GM19463 (cell line): ENCODE results near the gene ADAMTS16.

ENCODE experiments used
- ATAC-seq: cut with Tn5 transposase; IDR thresholded peaks from one replicate; pipeline ENCODE4 v1.9.1; 2021; ENCODE audit warnings: mild to moderate bottlenecking, moderate library complexity; ENCODE audit not compliant: unreplicated experiment

ADAMTS16 gene

GRCh38 chr5:5276951-5277517, 136.9 kb downstream of the ADAMTS16 start:
- no peak for ATAC-seq

DNA sequence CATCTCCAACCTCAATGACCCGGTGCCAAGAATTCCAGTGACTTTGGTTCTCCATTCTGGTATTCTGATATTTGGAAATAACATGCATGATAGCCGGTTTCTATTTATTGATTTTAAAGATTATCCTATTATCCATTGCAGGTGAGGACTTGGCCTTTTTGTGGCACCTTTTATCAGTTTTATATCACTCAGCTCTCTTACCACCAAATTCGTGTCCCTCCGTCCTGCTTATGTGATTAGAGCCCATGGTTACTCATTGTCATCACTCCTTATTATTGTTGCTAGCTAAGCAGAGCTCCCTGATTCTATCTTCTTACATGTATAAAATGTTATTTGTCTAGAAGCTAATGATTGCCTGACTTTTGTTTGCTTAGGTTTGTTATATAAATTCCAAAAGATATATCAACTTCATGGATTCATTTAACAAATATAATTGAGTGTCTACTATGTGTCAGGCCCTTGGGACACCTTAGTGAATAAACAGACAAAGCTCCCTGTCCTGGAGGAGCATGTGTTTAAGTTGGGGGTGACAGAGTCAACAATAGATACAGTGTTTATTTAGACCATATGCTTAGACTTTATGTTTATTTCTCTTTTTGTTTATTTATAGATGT, 138.2 kb downstream of the ADAMTS16 start:
- ATAC-seq = no peak

DNA sequence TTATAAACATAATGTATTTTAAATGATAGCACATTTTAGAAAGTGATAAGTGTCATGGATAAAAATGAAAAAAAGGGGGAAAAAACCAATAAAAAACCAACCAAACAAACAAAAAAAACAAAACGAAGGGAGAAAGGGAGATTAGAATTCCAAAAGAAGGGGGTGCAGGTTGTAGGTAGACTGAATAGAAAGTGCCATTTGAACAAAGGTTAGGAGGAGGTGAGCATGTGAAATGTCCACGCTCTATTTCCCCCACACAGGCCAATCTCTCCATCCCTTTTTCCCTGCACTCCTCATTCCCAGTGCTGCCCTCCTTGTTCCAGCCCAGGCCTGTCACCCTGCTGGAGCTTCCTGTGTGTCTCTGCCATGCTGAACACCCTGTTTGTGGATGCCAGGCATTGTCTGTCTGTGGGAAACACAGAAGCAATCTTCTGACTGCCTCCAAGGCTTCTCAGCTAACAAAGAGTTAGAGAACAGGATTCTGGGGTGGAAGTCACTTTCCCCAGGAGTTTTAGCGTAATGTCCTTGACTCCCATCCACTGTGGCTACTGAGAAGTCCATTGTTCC, 138.8 kb downstream of the ADAMTS16 start:
- ATAC-seq = no peak

GRCh38 chr5:5285906-5286305, 145.8 kb downstream of the ADAMTS16 start:
- no peak for ATAC-seq

DNA sequence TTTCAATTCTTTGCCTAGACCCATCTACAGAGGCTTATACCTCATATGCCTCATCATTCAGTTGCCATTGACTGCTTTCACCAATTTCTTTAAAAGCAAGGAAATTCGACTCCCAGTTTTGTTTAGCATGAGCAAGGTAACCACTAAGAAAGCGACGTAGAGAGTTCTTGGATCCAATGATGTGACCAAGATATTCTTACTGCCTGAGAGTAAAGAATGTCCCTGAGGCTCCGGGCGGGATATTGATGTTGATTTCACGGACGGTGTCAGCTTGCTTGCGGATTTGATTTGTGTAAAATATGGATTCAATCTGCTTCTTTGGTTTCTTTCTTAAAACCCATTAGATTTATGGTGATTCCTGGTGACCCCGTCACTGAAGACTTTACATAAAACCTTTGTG, 147.3 kb downstream of the ADAMTS16 start:
- no peak for ATAC-seq

DNA sequence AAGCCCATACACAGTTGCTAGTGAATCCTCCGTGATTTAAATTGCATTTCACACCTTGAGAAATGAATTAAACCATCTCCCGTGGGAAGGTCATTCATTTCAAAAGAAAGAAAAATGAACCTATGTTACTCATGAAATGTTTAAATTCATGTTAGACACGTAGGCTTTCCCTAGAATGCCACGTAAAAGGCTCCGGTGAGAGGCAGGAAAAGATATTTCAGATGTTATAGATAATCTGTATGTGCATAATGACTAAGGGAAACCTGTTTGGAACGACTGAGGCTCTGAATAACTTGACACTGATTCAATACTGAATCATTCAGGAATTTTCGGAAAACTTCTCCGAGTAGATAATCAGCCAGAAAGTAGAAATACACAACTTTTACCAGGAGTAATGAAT, 148.1 kb downstream of the ADAMTS16 start:
- ATAC-seq = no peak

GRCh38 chr5:5289537-5289936, 149.4 kb downstream of the ADAMTS16 start:
- no peak for ATAC-seq

GRCh38 chr5:5290674-5291334, 150.7 kb downstream of the ADAMTS16 start:
- ATAC-seq = no peak

DNA sequence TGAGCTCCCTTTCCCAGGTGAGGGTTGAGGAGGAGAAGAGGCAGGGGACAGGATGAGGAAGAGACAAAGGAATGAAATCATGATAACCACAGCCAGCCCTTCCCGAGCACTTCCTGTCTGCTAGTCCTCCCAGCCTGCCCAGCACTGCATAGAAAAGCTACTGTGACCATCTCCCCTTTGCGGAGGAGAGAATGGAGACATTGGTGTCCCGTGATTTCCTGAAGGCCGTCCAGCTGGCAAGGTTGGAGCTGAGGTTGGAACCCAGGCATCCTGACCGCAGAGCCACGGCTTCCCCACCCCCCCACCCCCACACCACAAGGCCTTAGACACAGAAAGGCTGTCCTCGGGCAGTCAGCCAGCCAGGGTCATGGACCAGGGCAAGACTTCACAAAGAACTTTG, 151.2 kb downstream of the ADAMTS16 start:
- no peak for ATAC-seq

GRCh38 chr5:5293029-5293428, 152.9 kb downstream of the ADAMTS16 start:
- no peak for ATAC-seq

- ATAC-seq = no peak
Measured at GRCh38 chr5:5294429-5294828, 154.3 kb downstream of the ADAMTS16 start.

DNA sequence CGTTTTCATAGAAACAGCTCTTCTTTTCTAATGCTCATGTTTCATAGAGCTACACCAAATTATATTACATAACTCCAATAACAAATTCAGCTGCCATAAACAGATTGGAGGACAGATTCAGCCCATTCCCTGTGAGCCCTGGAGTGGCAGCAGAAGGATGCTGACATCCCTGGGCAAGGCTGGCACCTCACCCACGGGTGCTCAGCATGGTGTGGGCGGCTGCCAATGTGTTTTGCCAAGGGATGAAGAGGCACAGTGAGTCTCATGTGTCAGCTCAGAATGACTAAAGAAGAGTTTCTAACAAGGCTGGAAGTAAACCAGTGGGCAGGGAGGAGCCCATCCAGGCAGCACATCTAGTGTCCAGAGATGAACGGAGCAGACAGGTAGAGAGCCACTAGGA, 155.2 kb downstream of the ADAMTS16 start:
- ATAC-seq = no peak

- ATAC-seq = no peak
Measured at GRCh38 chr5:5296051-5296450, 155.9 kb downstream of the ADAMTS16 start.

- ATAC-seq = no peak
Measured at GRCh38 chr5:5297432-5298067, 157.4 kb downstream of the ADAMTS16 start.

GRCh38 chr5:5298068-5298633, 158.0 kb downstream of the ADAMTS16 start:
- no peak for ATAC-seq

- no peak for ATAC-seq
Measured at GRCh38 chr5:5298841-5299541, 158.9 kb downstream of the ADAMTS16 start.

DNA sequence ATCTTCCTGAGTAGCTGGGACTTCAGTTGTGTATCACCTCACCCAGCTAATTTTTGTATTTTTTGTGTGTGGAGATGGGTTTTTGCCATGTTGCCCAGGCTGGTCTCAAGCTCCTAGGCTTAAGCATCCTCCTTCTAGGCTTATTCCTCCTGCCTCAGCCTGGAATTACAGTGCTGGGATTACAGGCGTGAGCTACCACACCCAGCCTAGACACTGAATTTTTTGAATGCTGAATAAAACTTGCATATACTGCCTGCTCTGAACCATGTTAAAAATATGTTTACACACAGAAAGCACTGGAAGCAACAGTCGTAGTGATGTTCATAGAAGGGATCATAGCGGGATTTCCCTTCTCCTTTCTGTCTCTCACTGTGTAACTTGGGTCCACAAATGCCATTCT, 161.0 kb downstream of the ADAMTS16 start:
- no peak for ATAC-seq

DNA sequence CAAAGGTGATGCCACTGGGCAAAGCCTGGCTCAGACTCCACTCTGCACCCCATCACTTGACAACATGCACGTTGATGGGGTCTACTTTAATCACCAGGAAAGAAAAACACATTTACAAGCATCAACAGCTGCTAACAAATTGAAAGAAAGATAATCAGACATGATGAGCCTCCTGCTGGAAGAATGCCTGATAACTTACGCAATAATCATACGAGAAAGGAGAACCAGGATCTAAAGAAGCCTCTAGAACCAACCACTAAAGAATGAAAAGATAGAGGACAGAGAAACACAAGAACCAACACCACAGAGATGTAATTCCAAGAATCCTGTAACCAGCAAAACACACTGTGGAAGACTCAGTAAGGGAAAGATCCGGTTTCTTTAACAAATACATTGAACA, 162.1 kb downstream of the ADAMTS16 start:
- no peak for ATAC-seq

DNA sequence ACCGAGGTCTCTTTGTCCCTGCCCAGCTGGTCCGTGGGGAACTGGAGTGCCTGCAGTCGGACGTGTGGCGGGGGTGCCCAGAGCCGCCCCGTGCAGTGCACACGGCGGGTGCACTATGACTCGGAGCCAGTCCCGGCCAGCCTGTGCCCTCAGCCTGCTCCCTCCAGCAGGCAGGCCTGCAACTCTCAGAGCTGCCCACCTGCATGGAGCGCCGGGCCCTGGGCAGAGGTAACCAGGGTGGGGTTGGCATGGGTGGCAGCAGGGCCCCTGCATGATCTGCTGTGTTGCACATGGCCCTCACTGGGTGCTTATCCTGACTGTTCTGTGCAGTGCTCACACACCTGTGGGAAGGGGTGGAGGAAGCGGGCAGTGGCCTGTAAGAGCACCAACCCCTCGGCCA, 163.1 kb downstream of the ADAMTS16 start:
- no peak for ATAC-seq

DNA sequence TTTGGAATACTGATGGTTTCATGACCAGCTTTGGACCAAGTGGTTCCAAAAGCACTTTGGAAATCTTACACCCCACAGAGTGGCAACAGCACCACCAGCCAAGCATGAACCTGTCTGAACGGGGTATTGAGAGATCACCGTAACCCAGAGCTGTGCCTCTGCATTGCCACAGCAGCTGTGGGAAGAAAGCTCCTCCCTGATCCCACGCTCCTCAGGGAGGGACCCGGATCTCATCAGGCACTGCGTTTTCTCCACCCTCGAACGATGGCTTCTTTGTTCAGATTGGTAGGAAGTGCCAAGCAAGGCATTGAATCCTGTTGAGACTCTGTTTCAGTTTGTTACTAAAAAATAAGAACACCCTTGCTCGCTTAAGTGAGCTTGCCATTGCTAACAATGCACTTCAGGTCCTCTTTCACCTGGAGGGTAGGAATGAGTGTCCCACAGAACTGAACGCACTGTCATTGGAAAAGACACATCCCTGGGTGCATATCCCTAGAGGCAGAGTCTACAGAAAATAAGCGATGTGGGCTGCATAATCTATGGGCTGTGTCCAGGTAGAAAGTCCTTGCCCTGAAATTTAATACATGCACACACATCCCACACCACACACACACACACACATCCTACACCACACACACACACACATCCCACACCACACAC, 164.4 kb downstream of the ADAMTS16 start:
- no peak for ATAC-seq
